NK-92 (cell line): ENCODE data around the gene CASP1.

Experiments used
- DNase-seq: peaks from one replicate; lab custom pipeline; 2025; ENCODE audit not compliant: unreplicated experiment; lab: John Stamatoyannopoulos, UW

The CASP1 gene

GRCh38 chr11:104992781-104993180 lies 42.2 kb downstream of the CASP1 start:
- DNase-seq = no peak

GRCh38 chr11:104991994-104992393 lies 43.0 kb downstream of the CASP1 start:
- DNase-seq = no peak

- DNase-seq = no peak
These were observed 50.1 kb downstream of the CASP1 start for GRCh38 chr11:104984808-104985207.

- DNase-seq = no peak
These were observed 55.1 kb downstream of the CASP1 start for GRCh38 chr11:104979839-104980238.
